NK-92 (cell line): ENCODE measurements around the gene SEPSECS.
"Not testable (repeated sequence)": the region's sequence is repeated elsewhere in the genome, so short reads cannot be mapped to it uniquely, and the experiment has no call there.

Source experiments
- DNase-seq: peaks from one replicate; lab custom pipeline; 2025; ENCODE audit not compliant: unreplicated experiment; lab: John Stamatoyannopoulos, UW

Gene SEPSECS

GRCh38 chr4:25085671-25086070, 74.6 kb downstream of the SEPSECS start:
- DNase-seq, result no peak

GRCh38 chr4:25083441-25083840, 76.8 kb downstream of the SEPSECS start:
- DNase-seq, result not testable (repeated sequence)

GRCh38 chr4:25081866-25082471, 78.3 kb downstream of the SEPSECS start:
- DNase-seq, result no peak

- no peak for DNase-seq
Observed at GRCh38 chr4:25080571-25080970, 79.7 kb downstream of the SEPSECS start.

- no peak for DNase-seq
Observed at GRCh38 chr4:25078523-25078922, 81.7 kb downstream of the SEPSECS start.

GRCh38 chr4:25076625-25077398, 83.4 kb downstream of the SEPSECS start:
- DNase-seq, result no peak

GRCh38 chr4:25075851-25076250, 84.4 kb downstream of the SEPSECS start:
- no peak for DNase-seq

GRCh38 chr4:25075129-25075528, 85.1 kb downstream of the SEPSECS start:
- no peak for DNase-seq

- no peak for DNase-seq
Observed at GRCh38 chr4:25070545-25070944, 89.7 kb downstream of the SEPSECS start.
